RWPE2 (cell line): ENCODE measurements around the gene HTR7.
A peak's percentile ranks its signal among the peaks of the same experiment; 100 is the strongest.
"Not testable (repeated sequence)": the region's sequence is repeated elsewhere in the genome, so short reads cannot be mapped to it uniquely, and the experiment has no call there.

Experiments
- ATAC-seq: fragments of 200-7000 bp; cut with Tn5 transposase; 3 replicates; pipeline ENCODE4 v1.9.1; 2021; ENCODE audit warnings: low read depth
- DNase-seq: peaks from one replicate; pipeline ENCODE4 v3.0.0-alpha.2; 2020; ENCODE audit warnings: low spot score
- H3K27ac ChIP-seq: fragments of 450-650 bp; 2 replicates; pipeline ENCODE4 v1.5.1; 2017; ENCODE audit warnings: mild to moderate bottlenecking; ENCODE audit not compliant: poor library complexity, severe bottlenecking
- H3K27me3 ChIP-seq: fragments of 250-450 bp; sonication (Bioruptor Pico); 2 replicates; pipeline ENCODE4 v1.5.1; 2021; ENCODE audit warnings: mild to moderate bottlenecking, moderate library complexity; ENCODE audit not compliant: insufficient read depth, poor library complexity, severe bottlenecking
- H3K36me3 ChIP-seq: fragments of 250-450 bp; sonication (Bioruptor Pico); 2 replicates; pipeline ENCODE4 v1.5.1; 2020; ENCODE audit warnings: low read depth, mild to moderate bottlenecking, moderate library complexity
- H3K4me1 ChIP-seq: fragments of 250-450 bp; sonication (Bioruptor Pico); 2 replicates; pipeline ENCODE4 v1.5.1; 2021; ENCODE audit warnings: mild to moderate bottlenecking, moderate library complexity; ENCODE audit not compliant: insufficient read depth, poor library complexity, severe bottlenecking
- H3K4me3 ChIP-seq: fragments of 250-450 bp; sonication (Bioruptor Pico); 2 replicates; pipeline ENCODE4 v1.5.1; 2021; ENCODE audit warnings: mild to moderate bottlenecking, moderate library complexity; ENCODE audit not compliant: severe bottlenecking
- H3K9me3 ChIP-seq: fragments of 250-450 bp; sonication (Bioruptor Pico); 2 replicates; pipeline ENCODE4 v1.5.1; 2021; ENCODE audit warnings: mild to moderate bottlenecking, moderate library complexity; ENCODE audit not compliant: severe bottlenecking
- TF ChIP-seq, protein P1 (sequence below): fragments of 450-650 bp; IDR thresholded peaks from one replicate; pipeline ENCODE4 v1.5.1; 2017; ENCODE audit warnings: mild to moderate bottlenecking, moderate library complexity; ENCODE audit not compliant: poor library complexity, severe bottlenecking

The HTR7 gene

DNA sequence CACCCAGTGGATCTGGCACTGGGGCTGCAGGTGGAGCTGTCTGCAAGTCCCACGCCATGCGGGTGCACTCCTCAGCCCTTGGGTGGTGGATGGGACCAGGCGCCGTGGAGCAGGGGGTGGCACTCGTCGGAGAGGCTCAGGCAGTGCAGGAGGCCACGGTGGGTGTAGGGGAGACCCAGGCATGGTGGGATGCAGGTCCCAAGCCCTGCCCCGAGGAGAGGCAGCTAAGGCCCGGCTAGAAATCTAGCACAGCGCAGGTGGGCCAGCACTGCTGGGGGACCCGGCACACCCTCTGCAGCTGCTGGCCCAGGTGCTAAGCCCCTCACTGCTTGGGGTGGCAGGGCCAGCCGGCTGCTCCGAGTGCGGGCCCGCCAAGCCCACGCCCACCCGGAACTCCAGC lies 25.7 kb downstream of the HTR7 start:
- Histone ChIP-seq H3K27me3 (no peaks in the 10 kb centered on the region), H3K36me3 (no peaks in the 10 kb centered on the region), H3K4me1 (peaks cover 21% of the 10 kb centered on the region), H3K27ac (no peak overlapping the region), H3K4me3 (no peak overlapping the region), H3K9me3 (no peaks in the 10 kb centered on the region)
- no peak for ATAC-seq
- TF ChIP-seq, protein P1, sequence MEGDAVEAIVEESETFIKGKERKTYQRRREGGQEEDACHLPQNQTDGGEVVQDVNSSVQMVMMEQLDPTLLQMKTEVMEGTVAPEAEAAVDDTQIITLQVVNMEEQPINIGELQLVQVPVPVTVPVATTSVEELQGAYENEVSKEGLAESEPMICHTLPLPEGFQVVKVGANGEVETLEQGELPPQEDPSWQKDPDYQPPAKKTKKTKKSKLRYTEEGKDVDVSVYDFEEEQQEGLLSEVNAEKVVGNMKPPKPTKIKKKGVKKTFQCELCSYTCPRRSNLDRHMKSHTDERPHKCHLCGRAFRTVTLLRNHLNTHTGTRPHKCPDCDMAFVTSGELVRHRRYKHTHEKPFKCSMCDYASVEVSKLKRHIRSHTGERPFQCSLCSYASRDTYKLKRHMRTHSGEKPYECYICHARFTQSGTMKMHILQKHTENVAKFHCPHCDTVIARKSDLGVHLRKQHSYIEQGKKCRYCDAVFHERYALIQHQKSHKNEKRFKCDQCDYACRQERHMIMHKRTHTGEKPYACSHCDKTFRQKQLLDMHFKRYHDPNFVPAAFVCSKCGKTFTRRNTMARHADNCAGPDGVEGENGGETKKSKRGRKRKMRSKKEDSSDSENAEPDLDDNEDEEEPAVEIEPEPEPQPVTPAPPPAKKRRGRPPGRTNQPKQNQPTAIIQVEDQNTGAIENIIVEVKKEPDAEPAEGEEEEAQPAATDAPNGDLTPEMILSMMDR, result no peak
- no peak for DNase-seq

DNA sequence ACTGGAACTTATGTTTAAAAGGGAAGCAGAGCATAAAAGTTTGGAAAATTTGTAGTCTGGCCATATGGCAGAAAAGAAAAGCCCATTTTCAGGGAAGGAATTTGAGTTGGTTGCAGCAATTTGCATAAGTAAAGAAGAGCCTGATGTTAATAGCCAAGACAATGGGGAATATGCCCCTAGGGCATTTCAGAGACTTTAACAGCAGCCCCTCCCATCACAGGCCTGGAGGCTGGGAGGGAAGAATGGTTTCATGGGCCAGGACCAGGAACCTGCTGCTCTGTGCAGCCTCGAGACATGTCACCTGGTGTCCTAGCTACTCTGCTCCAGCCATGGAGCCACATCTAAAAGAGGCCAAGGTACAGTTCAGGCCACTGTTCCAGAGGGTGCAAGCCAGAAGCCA lies 35.3 kb downstream of the HTR7 start:
- DNase-seq (no peak), ATAC-seq (no peak)
- TF ChIP-seq, protein P1, result no peak
- no peaks in the 10 kb centered on the region for H3K9me3 ChIP-seq
- no peaks in the 10 kb centered on the region for H3K27me3 ChIP-seq
- H3K36me3 ChIP-seq, result no peaks in the 10 kb centered on the region
- peaks cover 26% of the 10 kb centered on the region for H3K4me1 ChIP-seq
- H3K27ac ChIP-seq, result no peak overlapping the region
- no peak overlapping the region for H3K4me3 ChIP-seq

DNA sequence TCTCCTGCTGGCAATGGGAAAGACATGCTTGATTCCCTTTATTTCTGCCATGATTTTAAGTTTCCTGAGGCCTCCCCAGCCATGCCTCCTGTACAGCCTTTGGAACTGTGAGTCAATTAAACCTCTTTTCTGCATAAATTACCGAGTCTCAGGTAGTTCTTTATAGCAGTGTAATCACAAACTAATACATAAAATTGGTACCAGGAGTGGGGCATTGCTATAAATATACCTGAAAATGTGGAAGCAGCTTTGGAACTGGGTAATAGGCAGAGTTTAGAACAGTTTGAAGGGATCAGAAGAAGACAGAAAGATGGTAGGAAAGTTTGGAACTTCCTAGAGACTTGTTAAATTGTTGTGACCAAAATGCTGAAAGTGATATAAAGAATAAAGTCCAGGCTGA lies 36.0 kb downstream of the HTR7 start:
- DNase-seq, result not testable (repeated sequence)

DNA sequence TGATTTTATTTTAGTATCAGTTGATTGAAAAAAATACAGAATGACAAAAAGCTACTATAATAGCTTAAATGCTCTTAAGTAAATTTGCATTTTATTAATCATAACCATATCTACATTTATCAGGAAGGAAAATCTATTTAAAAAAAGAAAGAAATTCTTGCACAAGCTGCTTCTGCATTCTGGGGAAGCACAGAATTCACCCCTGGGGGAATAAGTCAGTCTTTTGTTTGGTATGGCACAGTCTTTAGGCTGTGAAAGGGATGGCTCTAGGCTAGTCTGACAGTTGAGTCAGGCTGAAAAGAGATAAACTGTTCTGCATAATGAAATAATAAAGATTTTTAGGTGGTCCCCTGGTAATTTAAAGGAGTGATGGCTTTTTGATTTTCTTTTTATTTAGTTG lies 37.9 kb downstream of the HTR7 start:
- peak overlapping the region; percentile 79 for H3K27ac ChIP-seq
- H3K4me3 ChIP-seq, result no peak overlapping the region
- TF ChIP-seq, protein P1, result no peak
- no peaks in the 10 kb centered on the region for H3K36me3 ChIP-seq
- no peaks in the 10 kb centered on the region for H3K27me3 ChIP-seq
- DNase-seq, result no peak
- ATAC-seq, result no peak
- H3K4me1 ChIP-seq, result peaks cover 37% of the 10 kb centered on the region
- no peaks in the 10 kb centered on the region for H3K9me3 ChIP-seq

More for the DNA sequence above, 36.0 kb downstream of the HTR7 start:
- not testable (repeated sequence) for H3K27me3 ChIP-seq, H3K9me3 ChIP-seq, H3K4me3 ChIP-seq, ATAC-seq, H3K36me3 ChIP-seq, H3K27ac ChIP-seq
- peaks cover 33% of the 10 kb centered on the region for H3K4me1 ChIP-seq

DNA sequence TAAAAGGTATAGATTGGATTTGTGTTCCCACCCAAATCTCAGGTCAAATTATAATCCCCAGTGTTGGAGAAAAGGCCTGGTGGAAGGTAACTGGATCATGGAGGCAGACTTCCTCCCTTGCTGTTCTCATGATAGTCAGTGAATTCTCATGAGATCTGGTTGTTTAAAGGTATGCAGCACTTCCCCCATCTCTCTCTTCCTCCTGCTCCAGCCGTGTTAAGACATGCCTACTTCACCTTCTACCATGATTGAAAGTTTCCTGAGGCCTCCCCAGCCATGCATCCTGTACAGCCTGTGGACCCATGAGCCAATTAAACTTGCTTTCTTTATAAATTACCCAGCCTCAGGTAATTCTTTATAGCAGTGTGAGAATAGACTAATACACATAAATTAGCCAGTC lies 39.1 kb downstream of the HTR7 start:
- Histone ChIP-seq H3K4me1 (peaks cover 37% of the 10 kb centered on the region), H3K9me3 (no peaks in the 10 kb centered on the region), H3K27ac (peak overlapping the region; percentile 79), H3K27me3 (no peaks in the 10 kb centered on the region), H3K36me3 (no peaks in the 10 kb centered on the region), H3K4me3 (no peak overlapping the region)
- ATAC-seq (peak; percentile 53; the same call in 2 of the 3 replicates), DNase-seq (no peak)
- TF ChIP-seq, protein P1, result no peak
